NT2/D1 (cell line): ENCODE measurements around the gene TMED8.

Experiments used
- SUZ12 ChIP-seq: IDR thresholded peaks from 2 replicates; pipeline ENCODE4 v1.6.1; 2011; ENCODE audit not compliant: insufficient read length, insufficient read depth; ENCODE audit errors: extremely low read depth
- YY1 ChIP-seq: IDR thresholded peaks from 2 replicates; pipeline ENCODE4 v1.6.1; 2011; ENCODE audit not compliant: insufficient read length, insufficient read depth
- ZNF274 ChIP-seq: IDR thresholded peaks from 2 replicates; pipeline ENCODE4 v1.6.1; 2011; ENCODE audit warnings: mild to moderate bottlenecking, low read depth, low read length

DNA sequence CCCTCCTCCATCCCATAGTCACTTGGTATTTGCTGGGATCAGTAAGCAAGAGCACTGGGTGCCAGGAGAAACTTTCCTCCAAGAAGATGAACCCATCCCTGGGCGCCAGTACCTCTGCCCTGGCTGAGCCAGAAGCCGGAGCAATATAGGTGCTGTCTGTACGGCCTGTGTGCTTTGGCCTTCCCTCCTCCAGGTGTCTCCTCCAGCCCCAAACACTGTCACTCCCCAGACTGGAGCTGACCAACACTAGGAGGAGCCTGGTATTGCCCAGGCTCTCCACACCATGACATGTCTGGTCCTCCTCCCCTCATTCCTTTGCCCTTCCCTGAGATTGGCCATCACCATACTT lies 51.2 kb downstream of the TMED8 start:
- no peak for TF ChIP-seq YY1
- no peak for TF ChIP-seq ZNF274
- no peak for TF ChIP-seq SUZ12
